Measurements from ENCODE around the gene EFNA3. TPM values are rescaled to one million over a fixed set of nuclear protein-coding genes. Genes with fewer than 3 reads are reported as not detected.

EFNA3 gene
- polyA plus RNA-seq, 1 donor from 2014 or later: 1.3 TPM

DNA sequence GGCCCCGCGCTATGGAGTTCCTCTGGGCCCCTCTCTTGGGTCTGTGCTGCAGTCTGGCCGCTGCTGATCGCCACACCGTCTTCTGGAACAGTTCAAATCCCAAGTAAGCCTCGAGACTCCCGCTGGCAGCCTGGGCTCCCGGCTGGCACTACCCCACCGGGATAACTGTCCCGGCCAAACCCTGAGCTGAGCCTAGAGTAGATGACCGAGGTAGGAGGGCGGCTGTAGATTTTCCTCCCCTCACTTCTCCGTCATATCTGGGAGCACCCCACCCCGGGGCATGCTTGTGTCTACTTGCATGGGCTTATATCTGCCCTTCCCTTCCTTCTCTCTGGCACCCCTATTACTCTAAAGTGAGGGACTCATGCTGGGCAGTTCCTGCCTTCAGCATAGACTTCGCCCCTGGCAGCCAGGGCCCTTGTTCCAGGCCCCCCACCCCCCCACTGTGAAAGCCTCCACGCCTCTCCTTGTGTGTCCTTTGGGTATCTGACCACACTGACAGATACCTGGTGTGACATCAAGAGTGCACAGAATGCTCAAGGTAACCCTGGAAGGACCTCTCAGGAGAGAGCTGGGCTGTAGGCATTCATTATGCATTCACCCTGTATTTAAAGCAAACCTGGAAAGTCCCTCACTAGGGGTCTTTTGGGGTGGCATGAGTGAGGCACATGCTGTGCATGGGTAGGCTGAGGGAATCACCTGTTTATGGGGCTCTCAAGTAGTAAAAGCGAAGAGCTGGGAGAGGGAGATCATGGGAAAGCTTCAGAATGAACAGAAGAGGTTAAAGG is 49.5 kb downstream of the EFNA3 start:
- Mint-ChIP-seq H3K27me3 (peaks cover 37% of the 10 kb centered on the region), H3K4me3 (peak overlapping the region; percentile 67 to 88 (median 77)), H3K36me3 (no peaks in the 10 kb centered on the region), H3K4me1 (peaks cover 15 to 18% (median 16%) of the 10 kb centered on the region in 3 donors), H3K27ac (no peak overlapping the region), H3K9me3 (no peaks in the 10 kb centered on the region)

DNA sequence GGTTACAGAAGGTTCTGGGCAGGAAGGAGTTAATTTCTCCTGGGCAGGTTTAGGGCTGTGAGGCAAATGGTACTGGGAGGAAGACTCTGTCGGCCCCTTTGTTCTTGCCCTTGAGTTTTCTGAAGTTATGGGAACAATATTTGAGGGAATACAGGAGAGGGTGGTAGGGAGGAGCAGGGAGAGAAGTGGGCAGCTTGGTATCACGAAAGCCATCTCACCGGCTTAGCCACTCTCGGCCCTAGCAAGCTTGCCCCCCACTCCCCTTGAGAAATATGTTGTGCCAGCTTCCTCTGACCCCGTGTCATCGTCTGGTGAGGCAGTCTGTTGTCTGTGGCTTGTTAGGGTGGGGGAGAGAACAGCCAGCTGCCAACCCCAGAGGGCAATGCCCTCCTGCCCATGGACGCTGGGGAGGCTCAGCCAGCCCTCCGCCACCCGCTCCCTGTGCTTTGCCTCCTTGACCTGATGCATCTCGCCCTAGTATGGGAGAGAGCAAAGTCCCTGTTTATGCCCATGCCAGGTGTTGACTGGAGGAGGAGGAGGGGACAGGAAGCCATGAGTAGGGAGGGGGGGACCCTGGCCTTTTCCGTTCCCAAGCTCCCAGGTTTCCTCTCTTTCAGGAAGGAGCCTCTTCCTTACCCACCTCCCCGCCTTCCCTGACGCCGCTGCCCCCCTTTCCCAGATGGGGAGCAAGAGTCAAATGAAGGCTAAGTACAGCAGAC is 50.3 kb downstream of the EFNA3 start:
- Mint-ChIP-seq H3K27ac (no peak overlapping the region), H3K27me3 (peaks cover 37% of the 10 kb centered on the region), H3K4me3 (peak overlapping the region; percentile 47 to 75 (median 61)), H3K4me1 (peaks cover 15 to 18% (median 16%) of the 10 kb centered on the region in 3 donors), H3K9me3 (no peaks in the 10 kb centered on the region), H3K36me3 (no peaks in the 10 kb centered on the region)

DNA sequence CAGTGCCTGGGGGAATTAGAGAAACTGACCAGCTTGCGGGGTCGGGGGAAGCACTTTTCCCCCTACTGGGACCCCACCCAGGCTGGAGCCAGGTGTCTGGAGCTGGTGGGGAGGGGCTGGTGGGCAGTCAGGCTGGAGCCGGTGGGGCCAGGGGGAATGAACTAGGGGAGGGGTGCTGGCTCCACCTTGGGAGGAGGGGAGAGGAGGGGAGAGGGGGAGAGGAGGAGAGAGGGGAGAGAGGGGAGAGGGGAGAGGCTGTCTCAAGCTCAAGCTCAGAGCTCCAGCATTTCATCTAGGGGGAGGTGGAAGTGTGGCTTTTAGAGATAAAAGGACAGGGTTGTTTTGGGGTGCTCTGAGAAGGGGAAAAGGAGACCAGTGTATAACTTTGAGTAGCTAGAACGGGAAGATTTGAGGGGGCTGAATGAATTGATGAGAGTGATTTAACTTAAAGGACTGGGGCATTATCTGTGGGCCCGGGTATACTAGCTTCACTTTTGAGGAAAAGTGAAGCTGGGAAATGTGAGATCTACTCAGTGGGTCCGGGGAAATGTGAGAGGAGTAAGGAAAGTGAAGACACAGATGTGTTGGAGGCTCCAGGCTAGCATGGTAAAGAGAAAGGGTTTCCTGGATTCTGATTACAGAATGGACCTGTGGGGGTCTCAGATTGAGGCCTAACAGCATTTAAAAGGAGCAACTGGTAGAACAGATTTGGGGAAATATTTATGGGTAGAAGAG is 51.8 kb downstream of the EFNA3 start:
- no peaks in the 10 kb centered on the region for H3K9me3 Mint-ChIP-seq
- peak overlapping the region in 1 of 3 donors; percentile 20 for H3K27ac Mint-ChIP-seq
- peaks cover 37% of the 10 kb centered on the region for H3K27me3 Mint-ChIP-seq
- peaks cover 22 to 24% (median 22%) of the 10 kb centered on the region in 3 donors for H3K4me1 Mint-ChIP-seq
- peak overlapping the region in 1 of 4 donors; percentile 86 for H3K4me3 Mint-ChIP-seq
- no peaks in the 10 kb centered on the region for H3K36me3 Mint-ChIP-seq

DNA sequence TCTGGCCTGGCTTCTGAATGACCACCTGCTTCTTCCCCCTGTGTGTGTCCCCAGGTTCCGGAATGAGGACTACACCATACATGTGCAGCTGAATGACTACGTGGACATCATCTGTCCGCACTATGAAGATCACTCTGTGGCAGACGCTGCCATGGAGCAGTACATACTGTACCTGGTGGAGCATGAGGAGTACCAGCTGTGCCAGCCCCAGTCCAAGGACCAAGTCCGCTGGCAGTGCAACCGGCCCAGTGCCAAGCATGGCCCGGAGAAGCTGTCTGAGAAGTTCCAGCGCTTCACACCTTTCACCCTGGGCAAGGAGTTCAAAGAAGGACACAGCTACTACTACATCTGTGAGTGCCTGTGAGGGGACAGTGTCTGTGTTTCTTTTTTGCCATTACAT is 52.6 kb downstream of the EFNA3 start:
- H3K27me3 Mint-ChIP-seq: peaks cover 35% of the 10 kb centered on the region
- H3K9me3 Mint-ChIP-seq: no peaks in the 10 kb centered on the region
- peak overlapping the region in 1 of 3 donors; percentile 87 for H3K27ac Mint-ChIP-seq
- peaks cover 24 to 28% (median 26%) of the 10 kb centered on the region in 3 donors for H3K4me1 Mint-ChIP-seq
- no peaks in the 10 kb centered on the region for H3K36me3 Mint-ChIP-seq
- peak overlapping the region in 1 of 4 donors; percentile 86 for H3K4me3 Mint-ChIP-seq

DNA sequence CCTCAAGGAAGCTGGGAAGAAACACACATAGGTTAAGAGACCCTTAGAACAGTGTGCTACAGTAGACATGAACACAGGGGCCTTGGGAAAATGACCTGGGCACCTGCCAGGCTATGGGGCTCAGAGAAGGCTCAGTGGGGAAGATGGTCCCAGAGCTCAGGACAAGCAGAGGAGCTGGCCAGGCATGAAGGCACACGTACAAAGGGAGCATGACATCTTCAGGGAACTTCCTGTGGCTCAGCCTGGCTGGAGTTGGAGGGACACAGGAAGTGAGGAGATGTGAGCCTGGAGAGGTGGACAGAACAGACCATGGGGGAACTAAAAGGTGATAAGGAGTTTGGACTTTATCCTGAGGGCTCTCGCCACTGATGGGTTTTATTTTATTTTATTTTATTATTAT is 53.2 kb downstream of the EFNA3 start:
- Mint-ChIP-seq H3K36me3 (no peaks in the 10 kb centered on the region), H3K4me3 (peak overlapping the region in 3 of 4 donors; percentile 6 to 86 (median 12)), H3K9me3 (no peaks in the 10 kb centered on the region), H3K27ac (peak overlapping the region in 2 of 3 donors; percentile 71 to 87), H3K27me3 (peaks cover 30% of the 10 kb centered on the region), H3K4me1 (peaks cover 25 to 28% (median 28%) of the 10 kb centered on the region in 3 donors)

DNA sequence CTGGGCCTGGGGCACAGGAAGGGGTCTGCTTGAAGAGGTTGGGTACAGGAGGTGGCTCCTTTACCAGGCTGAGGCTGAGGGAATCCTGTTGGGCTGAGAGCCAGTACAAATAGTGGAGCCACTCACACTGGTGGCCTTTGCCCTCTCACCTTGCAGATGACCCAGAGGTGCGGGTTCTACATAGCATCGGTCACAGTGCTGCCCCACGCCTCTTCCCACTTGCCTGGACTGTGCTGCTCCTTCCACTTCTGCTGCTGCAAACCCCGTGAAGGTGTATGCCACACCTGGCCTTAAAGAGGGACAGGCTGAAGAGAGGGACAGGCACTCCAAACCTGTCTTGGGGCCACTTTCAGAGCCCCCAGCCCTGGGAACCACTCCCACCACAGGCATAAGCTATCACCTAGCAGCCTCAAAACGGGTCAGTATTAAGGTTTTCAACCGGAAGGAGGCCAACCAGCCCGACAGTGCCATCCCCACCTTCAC is 55.2 kb downstream of the EFNA3 start:
- peak overlapping the region in 2 of 4 donors; percentile 70 to 95 for H3K4me3 Mint-ChIP-seq
- peak overlapping the region in 2 of 3 donors; percentile 35 to 97 for H3K27ac Mint-ChIP-seq
- H3K36me3 Mint-ChIP-seq: no peaks in the 10 kb centered on the region
- peaks cover 19 to 27% (median 24%) of the 10 kb centered on the region in 3 donors for H3K4me1 Mint-ChIP-seq
- H3K27me3 Mint-ChIP-seq: peaks cover 12% of the 10 kb centered on the region
- no peaks in the 10 kb centered on the region for H3K9me3 Mint-ChIP-seq

DNA sequence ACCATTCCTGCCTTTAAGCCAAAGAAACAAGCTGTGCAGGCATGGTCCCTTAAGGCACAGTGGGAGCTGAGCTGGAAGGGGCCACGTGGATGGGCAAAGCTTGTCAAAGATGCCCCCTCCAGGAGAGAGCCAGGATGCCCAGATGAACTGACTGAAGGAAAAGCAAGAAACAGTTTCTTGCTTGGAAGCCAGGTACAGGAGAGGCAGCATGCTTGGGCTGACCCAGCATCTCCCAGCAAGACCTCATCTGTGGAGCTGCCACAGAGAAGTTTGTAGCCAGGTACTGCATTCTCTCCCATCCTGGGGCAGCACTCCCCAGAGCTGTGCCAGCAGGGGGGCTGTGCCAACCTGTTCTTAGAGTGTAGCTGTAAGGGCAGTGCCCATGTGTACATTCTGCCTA is 55.7 kb downstream of the EFNA3 start:
- Mint-ChIP-seq H3K4me1 (peaks cover 20 to 25% (median 24%) of the 10 kb centered on the region in 3 donors), H3K27ac (peak overlapping the region; percentile 97 to 99 (median 97)), H3K27me3 (peaks cover 8% of the 10 kb centered on the region), H3K36me3 (no peaks in the 10 kb centered on the region), H3K9me3 (no peaks in the 10 kb centered on the region), H3K4me3 (peak overlapping the region in 3 of 4 donors; percentile 95 to 96 (median 96))

DNA sequence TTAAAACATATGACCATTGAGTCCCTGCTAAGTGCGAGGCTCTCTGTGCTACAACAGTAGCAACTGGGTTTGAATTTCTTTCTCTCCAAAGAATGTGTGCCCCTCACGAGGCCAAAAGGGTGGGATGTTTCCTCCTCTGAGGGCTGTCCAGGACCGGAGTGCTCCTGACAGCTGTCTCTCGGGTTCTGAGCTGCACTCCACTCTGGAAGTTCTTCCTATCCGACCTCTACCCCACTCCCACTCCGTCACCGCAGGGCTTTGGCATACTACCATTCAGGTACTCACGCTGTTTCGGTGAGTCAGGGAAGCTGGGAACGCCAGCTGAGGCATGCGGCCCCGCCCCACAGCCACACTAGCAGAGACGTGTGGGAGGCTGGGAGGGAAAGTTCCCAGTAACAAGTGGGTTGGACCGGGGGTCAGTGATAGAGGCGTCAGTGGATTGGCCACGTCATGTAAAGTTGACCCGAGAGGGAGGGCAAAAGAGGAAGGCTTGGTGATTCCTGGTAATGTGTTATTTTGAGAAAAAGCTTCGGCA is 56.3 kb downstream of the EFNA3 start:
- H3K36me3 Mint-ChIP-seq: no peaks in the 10 kb centered on the region
- H3K27ac Mint-ChIP-seq: peak overlapping the region; percentile 97 to 99 (median 97)
- H3K9me3 Mint-ChIP-seq: no peaks in the 10 kb centered on the region
- H3K27me3 Mint-ChIP-seq: peaks cover 3% of the 10 kb centered on the region
- peaks cover 22 to 25% (median 24%) of the 10 kb centered on the region in 3 donors for H3K4me1 Mint-ChIP-seq
- peak overlapping the region; percentile 95 to 99 (median 96) for H3K4me3 Mint-ChIP-seq

DNA sequence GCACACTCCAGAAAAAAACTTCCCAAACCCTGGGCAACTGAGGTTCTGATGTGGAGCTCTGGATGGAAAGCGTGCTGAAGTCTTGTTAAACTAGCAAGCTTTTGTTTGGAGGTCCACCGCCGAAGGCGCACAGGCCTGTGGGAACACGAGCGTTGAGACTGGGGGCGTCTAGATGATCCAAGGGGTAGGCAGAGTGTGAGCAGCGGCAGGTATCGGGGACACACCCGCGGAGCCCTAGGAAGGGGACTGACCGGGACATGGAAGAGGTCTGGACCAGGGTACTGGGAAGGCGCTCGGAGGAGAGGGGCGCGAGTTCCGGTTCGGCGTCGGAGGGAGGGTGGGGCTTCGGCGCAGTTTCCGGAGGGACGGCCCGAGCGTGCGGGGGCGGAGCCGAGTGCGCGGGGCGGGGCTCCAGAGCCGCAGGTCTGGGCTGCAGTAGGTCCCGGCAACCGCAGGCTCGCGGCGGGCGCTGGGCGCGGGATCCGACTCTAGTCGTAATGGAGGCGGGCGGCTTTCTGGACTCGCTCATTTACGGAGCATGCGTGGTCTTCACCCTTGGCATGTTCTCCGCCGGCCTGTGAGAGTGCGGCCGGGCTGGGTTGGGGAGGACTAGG is 56.9 kb downstream of the EFNA3 start, which contains the start of gene SLC50A1:
Gene SLC50A1, plus strand, starts transcription at position 438 of the 614 bp plus-strand sequence. Its CDS starts 60 bp downstream, at position 498.
- Mint-ChIP-seq H3K4me3 (peak within 1 kb of the TSS; percentile 95 to 99 (median 96)), H3K27me3 (peaks cover 2% of the 10 kb centered on the region), H3K27ac (peak within 1 kb of the TSS; percentile 97 to 99 (median 97)), H3K36me3 (no peaks in the 10 kb centered on the region), H3K4me1 (peaks cover 25 to 28% (median 28%) of the 10 kb centered on the region in 3 donors), H3K9me3 (no peaks in the 10 kb centered on the region)

DNA sequence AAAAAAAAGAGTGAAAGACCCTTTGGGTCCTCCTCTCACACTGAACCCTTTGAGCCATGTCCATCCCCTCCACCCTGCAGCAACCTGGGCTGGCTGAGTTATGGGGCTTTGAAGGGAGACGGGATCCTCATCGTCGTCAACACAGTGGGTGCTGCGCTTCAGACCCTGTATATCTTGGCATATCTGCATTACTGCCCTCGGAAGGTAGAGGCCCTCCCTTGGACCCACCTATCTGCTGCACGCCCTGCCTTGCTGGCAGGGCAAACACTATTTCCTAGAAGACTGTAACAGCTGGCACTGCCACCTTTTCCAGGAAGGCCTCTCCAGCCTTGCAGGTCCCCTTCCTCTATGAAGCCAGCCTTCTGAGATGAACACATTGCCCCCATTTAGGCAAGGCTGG is 58.1 kb downstream of the EFNA3 start:
- H3K4me3 Mint-ChIP-seq: peak overlapping the region; percentile 95 to 99 (median 96)
- no peaks in the 10 kb centered on the region for H3K27me3 Mint-ChIP-seq
- peak overlapping the region; percentile 97 to 99 (median 97) for H3K27ac Mint-ChIP-seq
- H3K36me3 Mint-ChIP-seq: no peaks in the 10 kb centered on the region
- peaks cover 27 to 30% (median 27%) of the 10 kb centered on the region in 3 donors for H3K4me1 Mint-ChIP-seq
- no peaks in the 10 kb centered on the region for H3K9me3 Mint-ChIP-seq

Other genes starting within 250 kb of the EFNA3 start
- gene KCNN3, start 208.6 kb upstream of the EFNA3 start, polyA plus RNA-seq: 0.88 TPM
- gene PMVK, start 142.1 kb upstream of the EFNA3 start, polyA plus RNA-seq: 78.3 TPM
- gene PBXIP1, start 122.7 kb upstream of the EFNA3 start, polyA plus RNA-seq: 123 TPM
- gene PYGO2, start 117.1 kb upstream of the EFNA3 start, polyA plus RNA-seq: 42.5 TPM
- 35.7 TPM for gene SHC1, start 108.1 kb upstream of the EFNA3 start, polyA plus RNA-seq
- gene CKS1B, start 104.2 kb upstream of the EFNA3 start, polyA plus RNA-seq: 102 TPM
- 57.6 TPM for gene FLAD1, start 95.5 kb upstream of the EFNA3 start, polyA plus RNA-seq
- not detected for gene LENEP, start 85.3 kb upstream of the EFNA3 start, polyA plus RNA-seq
- 7.7 TPM for gene ZBTB7B, start 76.0 kb upstream of the EFNA3 start, polyA plus RNA-seq
- gene DCST2, start 45.1 kb upstream of the EFNA3 start, polyA plus RNA-seq: not detected
- not detected for gene DCST1, start 45.0 kb upstream of the EFNA3 start, polyA plus RNA-seq
- gene ADAM15, start 27.5 kb upstream of the EFNA3 start, polyA plus RNA-seq: 8.0 TPM
- gene EFNA4, start 15.1 kb upstream of the EFNA3 start, polyA plus RNA-seq: 8.5 TPM
- gene EFNA1, start 49.0 kb downstream of the EFNA3 start, polyA plus RNA-seq: not detected
- 72.9 TPM for gene SLC50A1, start 57.0 kb downstream of the EFNA3 start, polyA plus RNA-seq
- gene DPM3, start 61.7 kb downstream of the EFNA3 start, polyA plus RNA-seq: 83.9 TPM
- 420 TPM for gene KRTCAP2, start 94.5 kb downstream of the EFNA3 start, polyA plus RNA-seq
- gene TRIM46, start 95.0 kb downstream of the EFNA3 start, polyA plus RNA-seq: 0.14 TPM
- 1.4 TPM for gene THBS3, start 129.1 kb downstream of the EFNA3 start, polyA plus RNA-seq
- 41.7 TPM for gene MTX1, start 129.9 kb downstream of the EFNA3 start, polyA plus RNA-seq
- gene ENTREP3, start 176.6 kb downstream of the EFNA3 start, polyA plus RNA-seq: 1.7 TPM
- 144 TPM for gene SCAMP3, start 183.5 kb downstream of the EFNA3 start, polyA plus RNA-seq
- gene CLK2, start 194.7 kb downstream of the EFNA3 start, polyA plus RNA-seq: 19.7 TPM
- 2.3 TPM for gene HCN3, start 198.6 kb downstream of the EFNA3 start, polyA plus RNA-seq
- gene PKLR, start 222.6 kb downstream of the EFNA3 start, polyA plus RNA-seq: not detected
- 120 TPM for gene FDPS, start 230.0 kb downstream of the EFNA3 start, polyA plus RNA-seq
- gene RUSC1, start 242.1 kb downstream of the EFNA3 start, polyA plus RNA-seq: 8.9 TPM

Measured in IgD-negative memory B cell (primary cell).